Prostate gland (tissue), 2 donors: ENCODE measurements around the gene NUP153. TPM values are rescaled to one million over a fixed set of nuclear protein-coding genes. Genes with fewer than 3 reads are reported as not detected.

Experiments used
- DNase-seq: peaks from one replicate; pipeline ENCODE4 v3.0.0-alpha.2; 2019; ENCODE audit warnings: low spot score
- H3K27ac ChIP-seq, 2 donors: fragments of 200-600 bp; sonication (generic); 2 replicates each; pipeline ENCODE4 v1.5.1; 2017 to 2019
- H3K27me3 ChIP-seq: fragments of 200-600 bp; sonication (generic); replicated peaks from 2 replicates; pipeline ENCODE4 v1.5.1; 2019; ENCODE audit not compliant: insufficient read depth
- H3K36me3 ChIP-seq, 2 donors: fragments of 200-600 bp; sonication (generic); 1 replicate in 1 of 2; 2 replicates in 1 of 2; pipeline versions ENCODE4 v1.5.1 to v1.8.1; 2017 to 2019
- H3K4me1 ChIP-seq: fragments of 200-600 bp; sonication (generic); replicated peaks from 2 replicates; pipeline ENCODE4 v1.5.1; 2019
- H3K4me3 ChIP-seq, 2 donors: fragments of 200-600 bp; sonication (generic); 2 replicates each; pipeline ENCODE4 v1.5.1; 2017 to 2019
- H3K9me3 ChIP-seq: fragments of 200-600 bp; sonication (generic); 2 replicates; pipeline ENCODE4 v1.5.1; 2017
- CTCF ChIP-seq, 4 experiments: fragments of 200-600 bp in 2 of 4; fragments of 450-650 bp in 2 of 4; sonication (generic) in 2 of 4; IDR thresholded peaks; 1 replicate in 3 of 4; 2 replicates in 1 of 4; pipeline ENCODE4 v1.5.1; 2016 to 2019; ENCODE audit warnings: antibody characterized with exemption in 4 of 4, mild to moderate bottlenecking in 2 of 4, moderate library complexity in 2 of 4
- POLR2A ChIP-seq: fragments of 450-650 bp; IDR thresholded peaks from one replicate; pipeline ENCODE4 v1.6.1; 2016; ENCODE audit warnings: antibody characterized with exemption, mild to moderate bottlenecking
- POLR2AphosphoS5 ChIP-seq: sonication (generic); formaldehyde crosslinking; IDR thresholded peaks from one replicate; pipeline ENCODE4 v1.6.1; 2017; ENCODE audit warnings: antibody characterized with exemption
- WGBS: methylation state at CpG from one replicate; pipeline ENCODE4 v1.1.5; 2018; 5-methylcytosine and 5-hydroxymethylcytosine counted together
- intact Hi-C: fragments of 100-400 bp; cut with DNase I; formaldehyde crosslinking; loops from one replicate; pipeline ENCODE4 v1.14.2; 2022
- total RNA-seq, 2 donors: library from RNA; depleted of rRNA; stranded (reverse); fragments of >200 nt; gene quantifications; one replicate each; pipeline ENCODE4 v1.1.0, GENCODE V29; 2016

NUP153 gene
- total RNA-seq, 2 donors from 2014 or later: 35.3 to 46.2 TPM

- DNase-seq: no peak
- Histone ChIP-seq H3K36me3 (no peaks in the 10 kb centered on the region), H3K27ac (no peak overlapping the region), H3K4me1 (no peaks in the 10 kb centered on the region), H3K4me3 (no peak overlapping the region), H3K27me3 (no peaks in the 10 kb centered on the region), H3K9me3 (no peaks in the 10 kb centered on the region)
- TF ChIP-seq POLR2A: no peak
- no peak for TF ChIP-seq CTCF (IDR thresholded peaks at IDR 0.05)
- TF ChIP-seq POLR2AphosphoS5: no peak
- 65% methylated on average over 12 of the region's 12 CpGs for whole genome bisulfite sequencing
- intact Hi-C loops: no loop called here
Observed at GRCh38 chr6:17729223-17730077, 22.7 kb upstream of the NUP153 start.

- no peaks in the 10 kb centered on the region for H3K9me3 ChIP-seq
- TF ChIP-seq POLR2AphosphoS5 (no peak), CTCF (IDR thresholded peaks at IDR 0.05) (no peak), POLR2A (no peak)
- intact Hi-C loops: no loop called here
- H3K27ac ChIP-seq: no peak overlapping the region
- H3K4me1 ChIP-seq: no peaks in the 10 kb centered on the region
- 98% methylated on average over 37 of the region's 49 CpGs for WGBS
- no peak for DNase-seq
- no peaks in the 10 kb centered on the region for H3K36me3 ChIP-seq
- no peak overlapping the region for H3K4me3 ChIP-seq
- H3K27me3 ChIP-seq: no peaks in the 10 kb centered on the region
Observed at GRCh38 chr6:17728551-17729222, 22.0 kb upstream of the NUP153 start.

- H3K9me3 ChIP-seq: no peaks in the 10 kb centered on the region
- TF ChIP-seq POLR2AphosphoS5 (no peak), CTCF (IDR thresholded peaks at IDR 0.05) (no peak), POLR2A (no peak)
- no peak overlapping the region for H3K27ac ChIP-seq
- intact Hi-C loops: no loop called here
- H3K27me3 ChIP-seq: no peaks in the 10 kb centered on the region
- no peak for DNase-seq
- no peak overlapping the region for H3K4me3 ChIP-seq
- WGBS: 23% methylated on average over 6 of the region's 6 CpGs
- no peaks in the 10 kb centered on the region for H3K4me1 ChIP-seq
- H3K36me3 ChIP-seq: no peaks in the 10 kb centered on the region
Observed at GRCh38 chr6:17725083-17725482, 18.4 kb upstream of the NUP153 start.

GRCh38 chr6:17724341-17724740, 17.6 kb upstream of the NUP153 start:
- 91% methylated on average over 3 of the region's 3 CpGs for WGBS

More at GRCh38 chr6:17724341-17724740, 17.6 kb upstream of the NUP153 start:
- Histone ChIP-seq H3K27me3 (no peaks in the 10 kb centered on the region), H3K9me3 (no peaks in the 10 kb centered on the region), H3K4me1 (no peaks in the 10 kb centered on the region), H3K4me3 (no peak overlapping the region), H3K36me3 (no peaks in the 10 kb centered on the region), H3K27ac (no peak overlapping the region)
- TF ChIP-seq POLR2AphosphoS5 (no peak), CTCF (IDR thresholded peaks at IDR 0.05) (no peak), POLR2A (no peak)
- DNase-seq: no peak
- intact Hi-C loops: no loop called here
